GM18858 (cell line): Measurements from ENCODE around the gene EXOC6.

Experiments
- ATAC-seq: cut with Tn5 transposase; IDR thresholded peaks from one replicate; pipeline ENCODE4 v1.9.1; 2021; ENCODE audit not compliant: unreplicated experiment

The EXOC6 gene

GRCh38 chr10:93103953-93104352, 255.6 kb downstream of the EXOC6 start:
- no peak for ATAC-seq

GRCh38 chr10:93106631-93107072, 258.3 kb downstream of the EXOC6 start:
- no peak for ATAC-seq
